Mucosa of stomach (tissue), 1 donor: ENCODE data around the gene IFIT2.

Experiments used
- H3K27me3 ChIP-seq: one replicate; pipeline ENCODE4 v1.7.0; 2013; ENCODE audit warnings: mild to moderate bottlenecking, low read length; ENCODE audit not compliant: control insufficient read depth, insufficient read depth
- H3K36me3 ChIP-seq: one replicate; pipeline ENCODE4 v1.7.0; 2013; ENCODE audit warnings: low read length; ENCODE audit not compliant: control insufficient read depth, insufficient read depth
- H3K4me1 ChIP-seq: one replicate; pipeline ENCODE4 v1.7.0; 2013; ENCODE audit warnings: mild to moderate bottlenecking, low read length; ENCODE audit not compliant: control insufficient read depth, insufficient read depth
- H3K4me3 ChIP-seq: one replicate; pipeline ENCODE4 v1.7.0; 2013; ENCODE audit warnings: low read length
- H3K9ac ChIP-seq: one replicate; pipeline ENCODE4 v1.7.0; 2013; ENCODE audit warnings: mild to moderate bottlenecking, low read length, moderate library complexity
- H3K9me3 ChIP-seq: one replicate; pipeline ENCODE4 v1.7.0; 2013; ENCODE audit warnings: mild to moderate bottlenecking, low read length, moderate library complexity; ENCODE audit not compliant: control insufficient read depth
- donor health status: Pancreatic carcinoma.

The IFIT2 gene

GRCh38 chr10:89266721-89267453 is 35.0 kb upstream of the IFIT2 start:
- H3K9ac ChIP-seq = no peak overlapping the region

GRCh38 chr10:89269433-89270152 is 32.3 kb upstream of the IFIT2 start:
- H3K4me3 ChIP-seq = no peak overlapping the region
- H3K4me1 ChIP-seq = no peaks in the 10 kb centered on the region
- no peaks in the 10 kb centered on the region for H3K27me3 ChIP-seq
- H3K9ac ChIP-seq = no peak overlapping the region
- no peaks in the 10 kb centered on the region for H3K36me3 ChIP-seq
- no peaks in the 10 kb centered on the region for H3K9me3 ChIP-seq

More at GRCh38 chr10:89266721-89267453, 35.0 kb upstream of the IFIT2 start:
- H3K27me3 ChIP-seq = no peaks in the 10 kb centered on the region
- no peaks in the 10 kb centered on the region for H3K36me3 ChIP-seq
- H3K4me3 ChIP-seq = no peak overlapping the region
- no peaks in the 10 kb centered on the region for H3K9me3 ChIP-seq
- no peaks in the 10 kb centered on the region for H3K4me1 ChIP-seq

GRCh38 chr10:89270153-89270483 is 31.7 kb upstream of the IFIT2 start:
- no peaks in the 10 kb centered on the region for H3K27me3 ChIP-seq
- no peak overlapping the region for H3K9ac ChIP-seq
- no peaks in the 10 kb centered on the region for H3K4me1 ChIP-seq
- no peak overlapping the region for H3K4me3 ChIP-seq
- H3K9me3 ChIP-seq = no peaks in the 10 kb centered on the region
- H3K36me3 ChIP-seq = no peaks in the 10 kb centered on the region

GRCh38 chr10:89271532-89271931 is 30.3 kb upstream of the IFIT2 start:
- Histone ChIP-seq H3K27me3 (no peaks in the 10 kb centered on the region), H3K9ac (no peak overlapping the region), H3K4me1 (no peaks in the 10 kb centered on the region), H3K9me3 (no peaks in the 10 kb centered on the region), H3K4me3 (no peak overlapping the region), H3K36me3 (no peaks in the 10 kb centered on the region)

GRCh38 chr10:89273680-89274079 is 28.2 kb upstream of the IFIT2 start:
- H3K27me3 ChIP-seq = no peaks in the 10 kb centered on the region
- H3K4me1 ChIP-seq = peaks cover 7% of the 10 kb centered on the region
- no peaks in the 10 kb centered on the region for H3K9me3 ChIP-seq
- no peak overlapping the region for H3K4me3 ChIP-seq
- H3K36me3 ChIP-seq = no peaks in the 10 kb centered on the region
- no peak overlapping the region for H3K9ac ChIP-seq

- Histone ChIP-seq H3K9ac (no peak overlapping the region), H3K4me3 (no peak overlapping the region), H3K27me3 (no peaks in the 10 kb centered on the region), H3K36me3 (no peaks in the 10 kb centered on the region), H3K4me1 (peaks cover 13% of the 10 kb centered on the region), H3K9me3 (no peaks in the 10 kb centered on the region)
These were observed 26.9 kb upstream of the IFIT2 start for GRCh38 chr10:89274928-89275327.

GRCh38 chr10:89275383-89275782 is 26.5 kb upstream of the IFIT2 start:
- Histone ChIP-seq H3K4me1 (peaks cover 13% of the 10 kb centered on the region), H3K4me3 (no peak overlapping the region), H3K36me3 (no peaks in the 10 kb centered on the region), H3K9ac (no peak overlapping the region), H3K27me3 (no peaks in the 10 kb centered on the region), H3K9me3 (no peaks in the 10 kb centered on the region)

GRCh38 chr10:89278034-89278535 is 23.8 kb upstream of the IFIT2 start:
- no peak overlapping the region for H3K9ac ChIP-seq
- no peaks in the 10 kb centered on the region for H3K36me3 ChIP-seq
- H3K4me3 ChIP-seq = no peak overlapping the region
- peaks cover 13% of the 10 kb centered on the region for H3K4me1 ChIP-seq
- H3K9me3 ChIP-seq = no peaks in the 10 kb centered on the region
- H3K27me3 ChIP-seq = no peaks in the 10 kb centered on the region

GRCh38 chr10:89278900-89279392 is 22.9 kb upstream of the IFIT2 start:
- no peaks in the 10 kb centered on the region for H3K27me3 ChIP-seq
- no peak overlapping the region for H3K9ac ChIP-seq
- H3K4me3 ChIP-seq = no peak overlapping the region
- peaks cover 18% of the 10 kb centered on the region for H3K4me1 ChIP-seq
- H3K36me3 ChIP-seq = no peaks in the 10 kb centered on the region
- H3K9me3 ChIP-seq = no peaks in the 10 kb centered on the region

- no peaks in the 10 kb centered on the region for H3K27me3 ChIP-seq
- no peak overlapping the region for H3K4me3 ChIP-seq
- peaks cover 18% of the 10 kb centered on the region for H3K4me1 ChIP-seq
- no peak overlapping the region for H3K9ac ChIP-seq
- no peaks in the 10 kb centered on the region for H3K9me3 ChIP-seq
- H3K36me3 ChIP-seq = no peaks in the 10 kb centered on the region
These were observed 22.4 kb upstream of the IFIT2 start for GRCh38 chr10:89279421-89279869.

- Histone ChIP-seq H3K9ac (no peak overlapping the region), H3K4me1 (peaks cover 18% of the 10 kb centered on the region), H3K36me3 (no peaks in the 10 kb centered on the region), H3K9me3 (no peaks in the 10 kb centered on the region), H3K4me3 (no peak overlapping the region), H3K27me3 (no peaks in the 10 kb centered on the region)
These were observed 21.3 kb upstream of the IFIT2 start for GRCh38 chr10:89280508-89280907.

GRCh38 chr10:89281606-89282395 is 20.0 kb upstream of the IFIT2 start:
- Histone ChIP-seq H3K4me1 (peaks cover 18% of the 10 kb centered on the region), H3K4me3 (no peak overlapping the region), H3K9me3 (no peaks in the 10 kb centered on the region), H3K36me3 (no peaks in the 10 kb centered on the region), H3K9ac (no peak overlapping the region), H3K27me3 (no peaks in the 10 kb centered on the region)
